ENCODE results near the gene GNB5. TPM values are rescaled to one million over a fixed set of nuclear protein-coding genes. Genes with fewer than 3 reads are reported as not detected.

Gene GNB5
- polyA plus RNA-seq, 1 donor from 2014 or later = 89.6 TPM

DNA sequence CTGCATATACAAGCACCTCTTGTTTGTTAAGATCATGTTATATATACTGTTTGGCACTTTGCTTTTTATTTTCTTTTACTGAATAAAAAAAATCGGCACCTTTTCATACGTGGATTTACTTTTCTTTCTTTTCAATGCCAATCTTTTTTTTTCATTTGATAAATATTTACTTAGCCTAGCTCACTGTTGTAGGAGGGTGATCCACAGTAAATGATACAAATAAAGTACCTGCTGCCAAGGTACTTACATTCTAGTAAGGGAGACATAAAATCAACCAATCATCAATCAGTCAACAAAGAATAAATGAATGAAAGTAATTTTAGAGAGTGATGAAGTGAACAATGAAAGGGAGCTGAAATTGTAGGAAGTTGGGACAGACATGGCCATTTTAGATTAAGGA lies 18.3 kb downstream of the GNB5 start:
- Histone ChIP-seq H3K79me2 (replicated peaks; ENCODE audit: insufficient read depth, low read length) (peaks cover 4% of the 10 kb centered on the region), H4K20me1 (ENCODE audit: insufficient read depth) (no peaks in the 10 kb centered on the region), H3K4me2 (ENCODE audit: low read length) (no peak overlapping the region), H3F3A (ENCODE audit: insufficient read depth, low read length, poor library complexity, severe bottlenecking) (no peaks in the 10 kb centered on the region), H3K9me2 (ENCODE audit: insufficient read depth, low read length) (no peaks in the 10 kb centered on the region), H3K27me3 (ENCODE audit: insufficient read depth, low read depth, low read length) (no peaks in the 10 kb centered on the region), H3K9ac (ENCODE audit: low read length) (no peak overlapping the region), H3K4me3 (ENCODE audit: low read length) (no peak overlapping the region), H3K27ac (ENCODE audit: low read length) (no peak overlapping the region), H3K36me3 (ENCODE audit: insufficient read depth, low read length) (no peaks in the 10 kb centered on the region), H3K9me3 (ENCODE audit: low read length) (no peaks in the 10 kb centered on the region), H2AFZ (ENCODE audit: low read depth, low read length) (no peak overlapping the region)
- TF ChIP-seq SMC3 (conservative IDR thresholded peaks at IDR 0.05; ENCODE audit: poor library complexity) (no peak), EZH2 (IDR thresholded peaks at IDR 0.05; ENCODE audit: borderline replicate concordance, insufficient read depth, low read length, poor library complexity, severe bottlenecking) (no peak), MXI1 (conservative IDR thresholded peaks at IDR 0.05; ENCODE audit: poor library complexity, severe bottlenecking) (no peak), POLR2AphosphoS5 (IDR thresholded peaks at IDR 0.05) (no peak), EP300 (conservative IDR thresholded peaks at IDR 0.05; ENCODE audit: poor library complexity, severe bottlenecking) (no peak), TAF1 (IDR thresholded peaks at IDR 0.05; ENCODE audit: low read depth) (no peak), RAD21 (conservative IDR thresholded peaks at IDR 0.05) (no peak)
- TF ChIP-seq, protein P1, sequence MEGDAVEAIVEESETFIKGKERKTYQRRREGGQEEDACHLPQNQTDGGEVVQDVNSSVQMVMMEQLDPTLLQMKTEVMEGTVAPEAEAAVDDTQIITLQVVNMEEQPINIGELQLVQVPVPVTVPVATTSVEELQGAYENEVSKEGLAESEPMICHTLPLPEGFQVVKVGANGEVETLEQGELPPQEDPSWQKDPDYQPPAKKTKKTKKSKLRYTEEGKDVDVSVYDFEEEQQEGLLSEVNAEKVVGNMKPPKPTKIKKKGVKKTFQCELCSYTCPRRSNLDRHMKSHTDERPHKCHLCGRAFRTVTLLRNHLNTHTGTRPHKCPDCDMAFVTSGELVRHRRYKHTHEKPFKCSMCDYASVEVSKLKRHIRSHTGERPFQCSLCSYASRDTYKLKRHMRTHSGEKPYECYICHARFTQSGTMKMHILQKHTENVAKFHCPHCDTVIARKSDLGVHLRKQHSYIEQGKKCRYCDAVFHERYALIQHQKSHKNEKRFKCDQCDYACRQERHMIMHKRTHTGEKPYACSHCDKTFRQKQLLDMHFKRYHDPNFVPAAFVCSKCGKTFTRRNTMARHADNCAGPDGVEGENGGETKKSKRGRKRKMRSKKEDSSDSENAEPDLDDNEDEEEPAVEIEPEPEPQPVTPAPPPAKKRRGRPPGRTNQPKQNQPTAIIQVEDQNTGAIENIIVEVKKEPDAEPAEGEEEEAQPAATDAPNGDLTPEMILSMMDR (IDR thresholded peaks at IDR 0.05; ENCODE audit: poor library complexity, severe bottlenecking) = no peak
- TF ChIP-seq, protein P2, sequence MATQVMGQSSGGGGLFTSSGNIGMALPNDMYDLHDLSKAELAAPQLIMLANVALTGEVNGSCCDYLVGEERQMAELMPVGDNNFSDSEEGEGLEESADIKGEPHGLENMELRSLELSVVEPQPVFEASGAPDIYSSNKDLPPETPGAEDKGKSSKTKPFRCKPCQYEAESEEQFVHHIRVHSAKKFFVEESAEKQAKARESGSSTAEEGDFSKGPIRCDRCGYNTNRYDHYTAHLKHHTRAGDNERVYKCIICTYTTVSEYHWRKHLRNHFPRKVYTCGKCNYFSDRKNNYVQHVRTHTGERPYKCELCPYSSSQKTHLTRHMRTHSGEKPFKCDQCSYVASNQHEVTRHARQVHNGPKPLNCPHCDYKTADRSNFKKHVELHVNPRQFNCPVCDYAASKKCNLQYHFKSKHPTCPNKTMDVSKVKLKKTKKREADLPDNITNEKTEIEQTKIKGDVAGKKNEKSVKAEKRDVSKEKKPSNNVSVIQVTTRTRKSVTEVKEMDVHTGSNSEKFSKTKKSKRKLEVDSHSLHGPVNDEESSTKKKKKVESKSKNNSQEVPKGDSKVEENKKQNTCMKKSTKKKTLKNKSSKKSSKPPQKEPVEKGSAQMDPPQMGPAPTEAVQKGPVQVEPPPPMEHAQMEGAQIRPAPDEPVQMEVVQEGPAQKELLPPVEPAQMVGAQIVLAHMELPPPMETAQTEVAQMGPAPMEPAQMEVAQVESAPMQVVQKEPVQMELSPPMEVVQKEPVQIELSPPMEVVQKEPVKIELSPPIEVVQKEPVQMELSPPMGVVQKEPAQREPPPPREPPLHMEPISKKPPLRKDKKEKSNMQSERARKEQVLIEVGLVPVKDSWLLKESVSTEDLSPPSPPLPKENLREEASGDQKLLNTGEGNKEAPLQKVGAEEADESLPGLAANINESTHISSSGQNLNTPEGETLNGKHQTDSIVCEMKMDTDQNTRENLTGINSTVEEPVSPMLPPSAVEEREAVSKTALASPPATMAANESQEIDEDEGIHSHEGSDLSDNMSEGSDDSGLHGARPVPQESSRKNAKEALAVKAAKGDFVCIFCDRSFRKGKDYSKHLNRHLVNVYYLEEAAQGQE (IDR thresholded peaks at IDR 0.05; ENCODE audit: borderline replicate concordance) = no peak

DNA sequence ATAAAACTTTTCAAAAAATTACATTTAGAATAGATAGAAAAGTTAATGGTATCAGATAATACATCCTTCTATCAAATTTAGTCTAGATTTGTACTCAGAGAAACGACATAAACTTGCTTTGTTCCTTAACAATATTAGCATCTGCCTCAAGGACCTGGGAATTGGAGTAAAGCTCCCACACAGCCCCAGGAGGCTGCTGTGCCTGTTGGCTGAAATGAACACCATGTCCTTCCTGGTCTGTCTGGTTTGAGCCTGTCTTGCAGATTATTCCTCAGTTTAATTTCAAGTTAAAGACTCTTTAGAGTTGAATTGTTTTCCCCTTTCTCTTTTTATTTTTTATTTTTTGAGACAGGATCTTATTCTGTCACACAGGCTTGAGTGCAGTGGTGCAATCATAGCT lies 19.4 kb downstream of the GNB5 start:
- Histone ChIP-seq H3K79me2 (replicated peaks; ENCODE audit: insufficient read depth, low read length) (no peaks in the 10 kb centered on the region), H4K20me1 (ENCODE audit: insufficient read depth) (no peaks in the 10 kb centered on the region), H3K27ac (ENCODE audit: low read length) (no peak overlapping the region), H3K9me3 (ENCODE audit: low read length) (no peaks in the 10 kb centered on the region), H2AFZ (ENCODE audit: low read depth, low read length) (no peak overlapping the region), H3K9me2 (ENCODE audit: insufficient read depth, low read length) (no peaks in the 10 kb centered on the region), H3F3A (ENCODE audit: insufficient read depth, low read length, poor library complexity, severe bottlenecking) (no peaks in the 10 kb centered on the region), H3K27me3 (ENCODE audit: insufficient read depth, low read depth, low read length) (no peaks in the 10 kb centered on the region), H3K4me2 (ENCODE audit: low read length) (no peak overlapping the region), H3K9ac (ENCODE audit: low read length) (no peak overlapping the region), H3K36me3 (ENCODE audit: insufficient read depth, low read length) (no peaks in the 10 kb centered on the region), H3K4me3 (ENCODE audit: low read length) (no peak overlapping the region)
- TF ChIP-seq, protein P1 (IDR thresholded peaks at IDR 0.05; ENCODE audit: poor library complexity, severe bottlenecking) = no peak
- TF ChIP-seq EZH2 (IDR thresholded peaks at IDR 0.05; ENCODE audit: borderline replicate concordance, insufficient read depth, low read length, poor library complexity, severe bottlenecking) (no peak), MXI1 (conservative IDR thresholded peaks at IDR 0.05; ENCODE audit: poor library complexity, severe bottlenecking) (no peak), RAD21 (conservative IDR thresholded peaks at IDR 0.05) (no peak), TAF1 (IDR thresholded peaks at IDR 0.05; ENCODE audit: low read depth) (no peak), POLR2AphosphoS5 (IDR thresholded peaks at IDR 0.05) (no peak), SMC3 (conservative IDR thresholded peaks at IDR 0.05; ENCODE audit: poor library complexity) (no peak), EP300 (conservative IDR thresholded peaks at IDR 0.05; ENCODE audit: poor library complexity, severe bottlenecking) (no peak)
- TF ChIP-seq, protein P2 (IDR thresholded peaks at IDR 0.05; ENCODE audit: borderline replicate concordance) = no peak

All from neural cell (in vitro differentiated cells).